GM08714 (cell line): ENCODE data around the gene EN1.

Experiments used
- H3K4me3 ChIP-seq: fragments of 200-500 bp; sonication (Bioruptor generic); 2 replicates; pipeline ENCODE4 v1.5.1; 2014; ENCODE audit warnings: mild to moderate bottlenecking, low read length, inconsistent platforms
- ZNF274 ChIP-seq: IDR thresholded peaks from 2 replicates; pipeline ENCODE4 v1.6.1; 2012; ENCODE audit warnings: mild to moderate bottlenecking, low read depth, low read length

EN1 gene

GRCh38 chr2:118859157-118859770 is 11.8 kb upstream of the EN1 start:
- no peak overlapping the region for H3K4me3 ChIP-seq
- TF ChIP-seq ZNF274: no peak

GRCh38 chr2:118858485-118859156 is 11.2 kb upstream of the EN1 start:
- TF ChIP-seq ZNF274: no peak
- no peak overlapping the region for H3K4me3 ChIP-seq

GRCh38 chr2:118857677-118858484 is 10.4 kb upstream of the EN1 start:
- H3K4me3 ChIP-seq: no peak overlapping the region
- no peak for TF ChIP-seq ZNF274

GRCh38 chr2:118856978-118857676 is 9.7 kb upstream of the EN1 start:
- H3K4me3 ChIP-seq: no peak overlapping the region

GRCh38 chr2:118856330-118856977 is 9.0 kb upstream of the EN1 start:
- no peak for TF ChIP-seq ZNF274
- no peak overlapping the region for H3K4me3 ChIP-seq

More at GRCh38 chr2:118856978-118857676, 9.7 kb upstream of the EN1 start:
- no peak for TF ChIP-seq ZNF274

- peak overlapping the region; percentile 51; the same call in 1 of the 2 replicates for H3K4me3 ChIP-seq
Observed at GRCh38 chr2:118855451-118856279, 8.2 kb upstream of the EN1 start.

GRCh38 chr2:118854507-118855345 is 7.3 kb upstream of the EN1 start:
- no peak overlapping the region for H3K4me3 ChIP-seq
- no peak for TF ChIP-seq ZNF274

More at GRCh38 chr2:118855451-118856279, 8.2 kb upstream of the EN1 start:
- no peak for TF ChIP-seq ZNF274

GRCh38 chr2:118853651-118854291 is 6.3 kb upstream of the EN1 start:
- no peak overlapping the region for H3K4me3 ChIP-seq

GRCh38 chr2:118853129-118853640 is 5.7 kb upstream of the EN1 start:
- no peak for TF ChIP-seq ZNF274
- H3K4me3 ChIP-seq: no peak overlapping the region

More at GRCh38 chr2:118853651-118854291, 6.3 kb upstream of the EN1 start:
- TF ChIP-seq ZNF274: no peak

GRCh38 chr2:118852605-118853128 is 5.2 kb upstream of the EN1 start:
- no peak for TF ChIP-seq ZNF274
- no peak overlapping the region for H3K4me3 ChIP-seq

GRCh38 chr2:118851650-118852049 is 4.2 kb upstream of the EN1 start:
- no peak for TF ChIP-seq ZNF274
- H3K4me3 ChIP-seq: no peak overlapping the region

GRCh38 chr2:118850901-118851415 is 3.5 kb upstream of the EN1 start:
- TF ChIP-seq ZNF274: no peak
- H3K4me3 ChIP-seq: no peak overlapping the region
